Measurements from ENCODE around the gene CST3. TPM values are rescaled to one million over a fixed set of nuclear protein-coding genes. Genes with fewer than 3 reads are reported as not detected.

The CST3 gene
- total RNA-seq, 1 donor = 77.8 TPM

- DNase-seq (ENCODE audit: low read depth in 2 of 3, low spot score in 2 of 3) = no peak
These were observed 31.7 kb downstream of the CST3 start, which contains the start of gene CST9 for GRCh38 chr20:23605867-23606651. CST9 (minus strand) TSS chr20:23605917; CDS start chr20:23605864, 53 bp downstream.

GRCh38 chr20:23604306-23604705 is 33.4 kb downstream of the CST3 start:
- no peak for DNase-seq (ENCODE audit: low read depth in 2 of 3, low spot score in 2 of 3)

- DNase-seq (ENCODE audit: low read depth in 2 of 3, low spot score in 2 of 3) = no peak
These were observed 34.4 kb downstream of the CST3 start for GRCh38 chr20:23603321-23603720.

- DNase-seq (ENCODE audit: low read depth in 2 of 3, low spot score in 2 of 3) = no peak
These were observed 35.1 kb downstream of the CST3 start for GRCh38 chr20:23602699-23603098.

GRCh38 chr20:23602241-23602640 is 35.5 kb downstream of the CST3 start:
- DNase-seq (ENCODE audit: low read depth in 2 of 3, low spot score in 2 of 3) = peak in 2 of 3 donors; percentile 57 to 89

GRCh38 chr20:23601715-23602114 is 36.0 kb downstream of the CST3 start:
- no peak for DNase-seq (ENCODE audit: low read depth in 2 of 3, low spot score in 2 of 3)

GRCh38 chr20:23598481-23598880 is 39.3 kb downstream of the CST3 start:
- no peak for DNase-seq (ENCODE audit: low read depth in 2 of 3, low spot score in 2 of 3)

GRCh38 chr20:23596579-23597250 is 41.0 kb downstream of the CST3 start:
- DNase-seq (ENCODE audit: low read depth in 2 of 3, low spot score in 2 of 3) = no peak

- DNase-seq (ENCODE audit: low read depth in 2 of 3, low spot score in 2 of 3) = no peak
These were observed 41.8 kb downstream of the CST3 start for GRCh38 chr20:23595941-23596340.

GRCh38 chr20:23588434-23589403 is 49.0 kb downstream of the CST3 start:
- DNase-seq (ENCODE audit: low read depth in 2 of 3, low spot score in 2 of 3) = no peak

GRCh38 chr20:23587631-23588030 is 50.1 kb downstream of the CST3 start:
- no peak for DNase-seq (ENCODE audit: low read depth in 2 of 3, low spot score in 2 of 3)

GRCh38 chr20:23586735-23587525 is 50.8 kb downstream of the CST3 start:
- DNase-seq (ENCODE audit: low read depth in 2 of 3, low spot score in 2 of 3) = no peak

GRCh38 chr20:23585808-23586734 is 51.7 kb downstream of the CST3 start:
- DNase-seq (ENCODE audit: low read depth in 2 of 3, low spot score in 2 of 3) = no peak

- DNase-seq (ENCODE audit: low read depth in 2 of 3, low spot score in 2 of 3) = no peak
These were observed 52.3 kb downstream of the CST3 start for GRCh38 chr20:23585449-23585807.

- DNase-seq (ENCODE audit: low read depth in 2 of 3, low spot score in 2 of 3) = no peak
These were observed 53.1 kb downstream of the CST3 start for GRCh38 chr20:23584434-23585199.

Measured in hematopoietic multipotent progenitor cell (in vitro differentiated cells).